Mucosa of gallbladder (tissue), 1 donor: Measurements from ENCODE around the gene OR2F1. TPM values are rescaled to one million over a fixed set of nuclear protein-coding genes. Genes with fewer than 3 reads are reported as not detected.

Experiments used
- DNase-seq: peaks from one replicate; pipeline ENCODE4 v3.0.0-alpha.2; 2020; ENCODE audit warnings: low spot score
- total RNA-seq: library from RNA; stranded (reverse); gene quantifications from one replicate; pipeline ENCODE4 v1.2.1, GENCODE V29; 2021
- donor health status: DM: no; HTN: no; CAD: no.

OR2F1 gene, protein sequence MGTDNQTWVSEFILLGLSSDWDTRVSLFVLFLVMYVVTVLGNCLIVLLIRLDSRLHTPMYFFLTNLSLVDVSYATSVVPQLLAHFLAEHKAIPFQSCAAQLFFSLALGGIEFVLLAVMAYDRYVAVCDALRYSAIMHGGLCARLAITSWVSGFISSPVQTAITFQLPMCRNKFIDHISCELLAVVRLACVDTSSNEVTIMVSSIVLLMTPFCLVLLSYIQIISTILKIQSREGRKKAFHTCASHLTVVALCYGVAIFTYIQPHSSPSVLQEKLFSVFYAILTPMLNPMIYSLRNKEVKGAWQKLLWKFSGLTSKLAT
- not detected for total RNA-seq

DNA sequence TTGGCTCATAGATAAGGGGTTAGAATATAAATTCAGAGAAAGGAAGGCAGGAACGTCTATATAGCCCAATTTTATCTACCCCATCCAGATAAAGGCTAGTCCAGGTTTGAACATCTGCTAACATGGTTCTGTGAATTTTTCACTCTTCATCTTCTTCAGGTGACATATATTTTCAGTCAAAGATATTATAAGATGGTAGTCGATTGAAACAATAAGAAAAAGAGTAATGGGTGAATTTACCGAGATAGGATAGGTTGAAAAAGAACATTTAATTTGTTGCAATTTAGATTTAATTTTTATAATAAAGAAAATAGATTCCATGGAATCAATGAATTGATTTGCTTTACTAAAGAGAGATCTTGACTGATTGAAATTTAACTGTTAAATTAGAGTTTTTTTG is at the start of gene OR2F1:
OR2F1 (plus strand) TSS at position 301 of the 400 bp plus-strand sequence. CDS start 5,127 bp downstream, outside the sequence.
- no peak for DNase-seq

DNA sequence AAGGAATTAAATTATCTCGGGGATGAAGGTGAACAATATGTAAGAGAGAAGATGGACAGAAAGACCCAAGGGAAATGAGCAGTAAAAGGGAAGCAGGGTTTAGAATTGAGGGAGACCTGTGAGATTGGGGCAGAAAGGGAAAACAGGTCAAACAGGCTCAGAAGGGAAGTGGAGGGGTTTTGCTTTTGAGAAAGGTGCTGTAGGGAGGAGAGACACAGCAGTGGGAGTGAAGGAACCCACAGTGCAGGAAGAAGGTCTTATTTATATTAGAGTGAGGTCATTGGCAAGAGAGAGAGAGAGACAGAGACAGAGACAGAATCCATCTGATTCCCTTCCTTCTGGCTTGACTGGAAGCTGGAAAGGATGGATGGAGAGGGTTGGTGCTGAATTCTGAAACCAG is 49.1 kb upstream of the OR2F1 start:
- DNase-seq: no peak

DNA sequence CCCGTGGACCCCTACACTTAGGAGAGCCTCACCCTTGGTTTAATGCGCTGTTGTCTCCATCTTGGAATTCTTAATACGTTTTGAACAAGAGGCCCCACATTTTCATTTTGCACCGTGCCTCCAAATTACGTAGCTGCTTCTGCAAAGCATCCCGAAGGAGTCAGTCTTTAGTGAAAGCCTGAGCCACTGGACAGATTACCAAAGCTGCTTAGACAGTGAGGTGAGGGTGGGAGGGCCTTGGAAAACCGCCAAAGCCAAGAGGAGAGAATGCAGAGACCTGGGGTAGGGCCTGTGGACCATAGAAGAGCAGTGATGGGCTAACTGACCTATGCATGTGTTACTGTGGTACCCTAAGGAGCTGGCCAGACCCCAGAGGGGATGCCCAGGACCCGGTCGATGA is 48.5 kb upstream of the OR2F1 start:
- no peak for DNase-seq

DNA sequence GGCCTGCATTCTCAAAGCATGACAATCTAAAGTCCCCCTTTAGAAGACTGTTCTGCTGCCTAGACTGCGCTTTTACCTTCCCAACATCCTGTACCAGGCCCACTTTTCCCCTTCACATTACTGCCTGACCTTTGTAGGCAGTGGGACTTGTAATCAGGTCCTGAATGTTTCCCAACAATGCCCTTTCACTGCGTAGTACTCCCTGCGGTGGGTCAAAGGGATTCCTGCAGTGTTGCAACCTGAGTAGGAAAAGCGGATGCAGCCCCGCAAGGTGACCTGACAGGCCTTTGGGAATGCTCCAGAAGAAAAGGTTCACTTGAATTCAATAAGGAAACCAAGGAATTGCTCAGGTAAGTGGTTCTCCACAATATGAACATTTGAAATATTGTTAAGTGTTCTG is 47.7 kb upstream of the OR2F1 start:
- no peak for DNase-seq

DNA sequence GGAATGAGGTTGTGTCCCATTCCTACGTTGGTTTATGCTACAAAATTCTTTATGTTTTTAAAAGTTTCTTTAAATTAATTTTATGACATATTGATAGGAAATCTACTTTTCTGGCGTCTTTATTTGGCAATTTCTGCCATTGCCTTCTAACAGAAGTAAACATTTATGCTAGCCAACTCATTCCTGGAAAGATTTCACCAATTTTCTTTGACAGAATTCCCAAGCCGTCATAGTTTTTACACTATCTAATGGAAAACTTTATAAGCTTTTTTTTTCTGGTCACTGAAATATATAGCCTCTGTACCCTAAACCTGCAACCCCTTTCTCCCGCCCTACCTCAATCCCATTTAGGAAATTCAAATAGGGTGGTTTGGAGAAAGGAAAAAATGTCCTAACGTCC is 46.5 kb upstream of the OR2F1 start:
- DNase-seq: no peak

DNA sequence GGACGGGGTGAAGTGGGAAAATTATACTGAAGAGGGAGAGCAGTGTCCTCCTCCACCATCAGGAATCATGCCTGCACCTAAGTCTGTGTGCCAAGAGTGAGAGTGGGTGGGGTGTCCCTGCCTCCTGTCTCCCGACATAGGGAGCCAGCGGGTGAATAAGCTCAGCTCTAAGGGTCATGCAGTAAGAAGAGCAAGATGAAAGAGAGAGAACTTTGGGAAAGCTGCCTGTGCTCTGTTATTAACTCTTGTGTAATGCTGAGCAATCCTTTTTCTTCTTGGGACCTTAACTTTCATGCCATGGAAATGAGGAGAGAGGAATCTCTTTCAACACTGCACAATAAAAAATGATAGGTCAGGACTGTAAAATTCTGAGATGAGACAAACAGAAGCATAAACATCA is 44.8 kb upstream of the OR2F1 start:
- no peak for DNase-seq

DNA sequence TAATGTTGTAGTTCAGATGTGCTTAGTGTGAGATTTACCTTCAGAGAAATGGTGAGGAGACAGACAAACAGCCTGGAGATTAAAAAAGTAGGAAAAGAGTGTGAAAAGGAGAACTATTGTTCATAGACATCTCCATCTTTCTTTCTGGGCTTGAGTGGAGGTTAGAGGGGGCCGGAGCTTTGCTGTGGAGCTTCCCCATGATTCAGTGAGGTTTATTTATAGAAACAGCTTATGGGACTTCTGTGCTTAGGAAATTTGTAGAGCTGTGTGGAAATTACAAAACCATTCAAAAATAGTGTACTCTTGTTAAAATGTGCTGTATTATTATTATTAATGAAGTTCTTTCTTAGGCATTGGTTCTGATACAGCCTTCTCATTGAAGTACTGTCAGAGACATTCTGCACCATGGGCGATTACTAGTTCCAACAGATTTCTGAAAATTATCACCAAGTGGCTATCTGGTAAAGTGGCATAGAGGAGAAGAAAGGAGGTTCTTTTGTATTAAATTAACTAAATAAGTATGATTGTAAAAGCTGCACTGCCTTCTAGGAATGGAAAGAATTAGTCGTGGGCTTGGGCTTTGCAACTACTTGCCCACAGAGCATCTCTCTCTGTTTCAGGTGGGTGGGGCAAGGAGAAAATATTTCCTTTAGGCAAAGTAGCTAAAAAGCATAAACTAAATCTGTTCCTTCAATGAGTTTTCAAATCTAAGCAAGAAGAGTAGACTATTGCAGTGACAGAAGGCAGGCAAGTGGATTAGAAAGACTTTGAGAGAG is 44.0 kb upstream of the OR2F1 start:
- DNase-seq: no peak

DNA sequence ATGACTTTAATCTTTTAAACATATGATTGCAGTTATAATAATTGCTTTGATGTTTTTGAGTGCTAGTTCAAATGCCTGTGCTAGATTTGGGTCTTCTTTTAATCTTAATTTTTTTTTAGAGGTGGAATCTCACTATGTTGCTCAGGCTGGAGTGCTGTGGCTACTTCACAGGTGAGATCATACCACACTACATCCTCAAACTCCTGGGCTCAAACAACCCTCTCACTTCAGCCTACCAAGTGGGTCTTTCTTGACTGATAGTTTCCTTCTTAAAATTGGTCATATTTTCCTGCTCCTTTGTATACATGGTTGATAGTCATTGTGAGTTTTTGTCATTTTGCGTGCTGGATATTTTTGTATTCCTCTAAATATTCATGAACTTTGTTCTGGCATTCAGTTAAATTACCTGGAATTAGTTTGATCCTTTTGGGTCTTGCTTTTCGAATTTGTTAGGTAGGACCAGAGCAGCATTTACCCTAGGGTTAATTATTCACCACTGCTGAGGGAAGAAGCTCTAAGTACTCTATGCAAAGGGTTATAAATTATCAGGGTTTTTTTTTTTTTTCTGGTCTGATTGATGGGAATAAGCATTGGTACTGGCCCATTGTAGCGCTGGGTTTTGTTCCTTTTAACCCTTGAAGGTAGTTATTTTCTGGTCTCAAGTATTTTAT is 40.6 kb upstream of the OR2F1 start:
- DNase-seq: no peak

DNA sequence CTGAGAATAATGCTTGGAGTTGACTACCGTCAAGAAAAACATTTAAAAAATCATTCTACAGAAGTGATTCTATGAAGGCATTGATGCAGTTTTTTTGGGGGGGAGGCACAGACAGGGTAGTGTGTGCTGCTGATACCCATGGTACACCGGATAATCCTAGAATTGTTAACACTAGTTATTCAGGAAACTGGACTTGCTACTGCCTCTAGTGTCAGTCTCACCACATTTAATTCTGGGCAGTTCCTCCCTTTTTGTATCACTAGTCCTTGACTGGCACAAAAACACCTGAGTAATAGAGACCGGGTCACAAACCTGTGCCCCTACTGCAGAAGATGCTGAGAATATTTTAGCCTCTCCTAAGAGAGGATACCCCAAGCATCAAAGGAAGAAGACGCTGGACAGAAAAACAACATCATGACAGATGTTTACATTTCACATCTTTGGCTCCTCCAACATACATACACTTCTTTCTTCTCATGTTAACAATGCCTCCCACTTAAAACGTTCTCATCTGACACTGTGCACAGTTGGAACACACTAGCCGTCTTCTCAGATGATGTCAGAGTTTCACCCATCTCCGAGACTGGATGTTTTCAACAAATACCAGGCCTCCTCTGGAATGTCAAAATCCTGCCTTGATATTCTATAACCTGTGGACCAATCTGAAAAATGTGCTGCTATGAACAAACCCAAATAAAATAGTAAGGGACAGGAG is 39.5 kb upstream of the OR2F1 start:
- DNase-seq: no peak

DNA sequence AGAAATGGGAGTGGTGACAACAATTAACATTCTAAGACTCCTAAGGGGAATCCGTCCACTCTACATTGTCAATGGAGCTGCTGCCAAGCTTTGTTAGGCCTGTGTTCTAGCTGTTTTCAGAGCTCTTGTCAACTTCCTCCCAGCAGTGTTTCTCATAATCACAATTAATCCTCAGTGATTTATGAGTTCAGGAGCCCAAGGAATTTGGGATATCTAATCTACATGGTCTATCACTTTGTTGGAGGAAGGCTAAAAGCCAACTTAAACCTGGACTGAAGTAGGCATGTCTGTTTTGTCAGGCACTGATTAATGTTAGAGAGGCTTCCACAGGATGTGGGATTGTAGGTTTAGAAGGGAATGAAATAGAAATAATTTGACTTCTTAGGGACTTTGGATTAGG is 29.8 kb upstream of the OR2F1 start:
- no peak for DNase-seq

DNA sequence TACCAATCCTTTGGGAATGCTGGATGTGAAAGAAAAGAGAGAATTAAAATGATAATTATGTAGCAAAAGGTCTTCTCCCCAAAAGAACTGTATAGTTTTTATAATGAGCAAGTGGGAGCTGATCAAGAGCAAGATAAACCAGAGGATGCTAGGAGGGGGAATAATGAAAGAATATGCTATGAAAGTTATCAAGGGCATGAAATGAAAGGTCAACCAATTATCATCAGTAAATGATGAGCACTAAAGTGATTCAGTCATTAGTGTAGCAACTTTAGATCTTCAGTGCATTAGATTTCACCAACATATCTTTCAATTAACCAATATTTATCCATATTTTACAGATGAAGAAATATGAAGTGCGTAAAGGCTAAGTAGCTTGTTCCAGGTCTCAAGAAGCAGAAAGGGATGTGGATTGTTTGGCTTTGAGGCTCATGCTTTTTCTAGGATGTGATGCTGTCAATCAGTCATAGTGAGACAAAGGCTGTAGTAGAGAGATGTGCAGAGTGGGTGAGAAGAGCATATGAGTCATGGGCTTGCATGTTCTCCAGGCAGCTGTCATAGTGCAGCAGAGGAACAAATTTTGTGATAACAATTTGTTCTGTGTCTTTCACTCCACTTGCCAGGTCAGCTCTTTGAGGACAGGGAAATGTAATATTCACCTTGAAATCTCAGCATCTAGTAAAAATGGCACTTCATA is 25.3 kb upstream of the OR2F1 start:
- no peak for DNase-seq

DNA sequence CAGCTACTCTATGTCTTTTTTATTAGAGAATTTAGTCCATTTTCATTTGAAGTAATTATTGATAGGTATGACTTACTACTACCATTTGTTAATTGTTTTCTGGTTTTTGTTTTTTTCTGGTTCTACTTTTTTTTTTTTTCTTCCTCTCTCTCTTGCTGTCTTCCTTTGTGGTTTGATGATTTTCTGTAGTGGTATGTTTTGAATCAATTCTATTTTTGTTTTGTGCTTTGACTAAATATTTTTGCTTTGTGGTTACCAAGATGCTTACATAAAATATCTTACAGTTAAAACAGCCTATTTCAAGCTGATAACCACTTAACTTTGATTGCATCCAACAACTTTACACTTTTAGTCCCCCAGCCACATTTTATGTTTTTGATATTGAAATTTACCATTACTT is 22.9 kb upstream of the OR2F1 start:
- DNase-seq: no peak

DNA sequence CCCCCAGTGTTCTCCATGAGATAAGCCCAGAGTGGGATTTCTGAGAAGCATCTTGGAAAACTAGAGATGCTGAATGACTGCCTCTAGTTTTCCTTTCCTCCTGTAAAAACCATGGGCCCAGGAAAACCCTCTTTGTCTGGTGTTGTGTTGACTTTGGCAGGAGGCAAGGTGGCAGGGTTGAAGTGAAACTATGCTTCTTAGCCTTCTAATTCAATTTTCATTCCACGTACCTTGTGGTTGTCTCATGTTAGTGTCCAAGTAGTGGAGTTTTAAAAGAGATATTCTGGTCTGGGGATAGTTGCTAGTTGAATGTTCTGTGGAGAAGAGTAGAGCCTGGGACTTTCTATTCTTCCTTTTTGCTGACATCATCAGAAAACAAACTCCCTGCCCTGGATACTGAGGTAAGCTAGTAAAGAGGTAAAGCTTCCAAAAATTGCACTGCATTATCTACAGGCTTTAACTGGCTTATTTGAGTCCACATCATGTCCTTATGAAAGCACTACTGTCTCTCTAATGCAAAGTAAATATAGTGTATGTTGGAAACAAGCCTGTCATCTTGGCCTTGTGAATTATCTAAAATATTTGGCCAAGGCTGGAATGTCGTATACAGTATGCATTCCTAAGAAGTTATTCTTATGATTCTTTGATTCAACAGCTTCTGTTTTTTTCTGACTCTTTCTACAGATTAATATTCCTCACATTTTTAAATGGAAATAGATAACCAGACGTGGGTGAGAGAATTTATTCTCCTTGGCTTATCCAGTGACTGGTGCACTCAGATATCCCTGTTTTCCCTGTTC is 19.9 kb upstream of the OR2F1 start, which contains the start of gene OR2F2:
OR2F2 (plus strand) TSS at position 708 of the 800 bp plus-strand sequence; CDS start at position 708, 0 bp downstream.
- no peak for DNase-seq

DNA sequence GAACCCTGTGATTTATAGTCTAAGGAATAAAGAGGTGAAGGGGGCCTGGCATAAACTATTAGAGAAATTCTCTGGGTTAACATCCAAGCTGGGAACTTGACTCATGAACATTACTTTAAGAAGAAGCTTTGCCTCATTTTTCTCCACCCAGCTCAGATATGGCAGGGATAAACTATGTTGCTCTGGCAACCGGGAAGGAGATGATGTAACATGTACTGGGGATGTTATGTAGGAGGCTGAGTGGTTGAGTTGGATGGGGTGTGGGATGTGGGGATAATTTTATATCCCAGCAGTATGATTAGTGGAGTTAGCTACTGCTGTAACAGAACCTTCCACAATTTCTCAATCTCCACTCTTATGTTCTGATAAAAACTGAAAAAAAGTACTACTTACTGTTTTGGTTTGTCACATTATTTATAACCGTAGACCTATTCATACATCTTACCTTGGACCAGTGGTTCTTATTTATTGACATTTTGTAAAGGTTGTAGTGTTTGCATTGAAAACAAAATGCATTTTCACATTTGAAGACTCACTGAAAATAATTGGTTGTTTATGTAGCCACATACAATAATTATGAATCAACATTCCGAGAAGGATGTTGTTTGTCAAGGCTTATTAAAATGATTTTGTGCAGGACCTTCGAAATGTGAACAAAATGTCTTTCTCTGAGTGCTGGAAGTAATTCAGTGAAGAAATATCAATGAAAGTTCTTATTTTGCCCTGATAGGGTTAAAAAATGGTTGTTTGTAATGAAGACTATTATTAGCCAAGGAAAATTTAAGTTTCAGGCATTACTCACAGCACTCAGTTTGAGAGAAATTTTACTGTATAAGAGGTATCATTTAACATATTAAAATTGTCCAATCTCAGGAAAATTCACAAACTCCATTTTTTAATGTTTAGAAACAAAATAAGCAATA is 18.3 kb upstream of the OR2F1 start:
- DNase-seq: no peak

DNA sequence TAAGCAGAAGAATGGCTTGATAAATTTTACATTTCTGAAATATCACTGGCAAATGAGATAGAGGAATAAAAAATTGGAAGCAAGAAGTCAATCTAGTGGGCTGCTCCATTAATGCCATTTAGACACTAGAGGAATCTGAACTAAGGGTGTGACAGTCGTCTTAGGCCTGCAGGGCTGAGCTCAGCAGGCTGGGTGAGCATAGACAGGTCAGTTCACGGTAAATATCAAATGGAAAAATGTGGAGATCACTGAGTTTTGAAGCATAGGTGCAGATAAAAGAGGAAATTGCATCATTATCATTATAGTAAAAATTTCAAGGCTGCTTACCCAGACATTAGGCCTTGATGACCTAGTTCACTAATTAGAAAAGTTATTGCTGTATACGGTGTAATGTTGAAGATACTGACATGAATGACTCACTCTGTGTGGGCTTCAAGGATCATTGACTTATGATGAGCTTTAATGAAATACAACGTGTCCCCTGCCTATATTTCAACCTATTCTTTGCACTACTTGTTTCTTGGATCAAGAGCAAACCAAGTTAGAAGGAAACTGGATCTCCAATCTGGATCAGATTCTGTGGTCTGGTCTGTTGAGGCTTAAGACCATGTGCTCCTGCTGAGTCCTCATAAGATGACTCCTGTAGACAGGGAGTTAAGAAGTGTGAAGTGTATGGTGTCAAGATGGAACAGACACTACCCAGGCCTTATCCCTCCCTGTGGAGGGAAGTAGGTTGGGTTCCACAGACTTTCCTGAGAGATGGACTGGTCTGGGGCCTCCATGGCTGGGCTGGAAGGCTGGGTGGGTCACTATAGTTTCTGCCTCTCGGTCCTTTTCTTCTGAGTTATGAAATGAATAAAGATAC is 16.0 kb upstream of the OR2F1 start:
- no peak for DNase-seq

DNA sequence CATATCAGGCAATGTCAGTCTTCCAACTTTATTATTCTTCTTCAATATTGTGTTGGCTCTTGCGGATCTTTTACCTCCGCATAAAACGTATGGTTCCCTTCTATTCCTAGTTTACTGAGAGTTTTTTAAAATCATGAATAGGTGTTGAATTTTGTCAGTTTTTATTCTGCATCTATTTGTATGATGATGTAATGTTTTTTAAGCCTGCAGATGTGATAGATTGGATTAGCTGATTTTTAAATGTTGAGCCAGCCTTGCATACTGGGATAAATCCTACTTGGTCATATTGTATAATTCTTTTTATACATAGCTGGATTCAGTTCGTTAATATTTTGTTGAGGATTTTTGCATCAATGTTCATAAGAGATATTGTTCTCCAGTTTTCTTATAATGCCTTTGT is 9.2 kb upstream of the OR2F1 start:
- DNase-seq: no peak

DNA sequence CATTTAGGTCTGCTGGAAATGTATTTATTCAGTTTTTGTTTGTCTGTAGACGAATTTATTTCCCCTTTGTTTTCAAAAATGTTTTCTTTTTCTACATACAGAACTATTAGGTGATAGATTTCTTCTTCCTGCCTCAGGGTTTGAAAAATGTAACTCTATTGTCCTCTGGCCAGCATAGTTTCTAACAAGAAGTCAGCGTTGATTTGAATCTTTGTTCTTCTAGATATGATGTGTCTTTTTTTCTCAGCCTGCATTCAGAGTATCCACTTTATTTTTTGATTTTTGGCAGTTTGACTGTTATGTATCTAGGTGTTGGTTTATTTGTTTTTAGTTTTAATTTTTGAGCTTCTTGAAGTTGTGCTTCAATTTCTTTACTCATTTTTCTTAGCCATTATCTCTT is 7.5 kb upstream of the OR2F1 start:
- no peak for DNase-seq

DNA sequence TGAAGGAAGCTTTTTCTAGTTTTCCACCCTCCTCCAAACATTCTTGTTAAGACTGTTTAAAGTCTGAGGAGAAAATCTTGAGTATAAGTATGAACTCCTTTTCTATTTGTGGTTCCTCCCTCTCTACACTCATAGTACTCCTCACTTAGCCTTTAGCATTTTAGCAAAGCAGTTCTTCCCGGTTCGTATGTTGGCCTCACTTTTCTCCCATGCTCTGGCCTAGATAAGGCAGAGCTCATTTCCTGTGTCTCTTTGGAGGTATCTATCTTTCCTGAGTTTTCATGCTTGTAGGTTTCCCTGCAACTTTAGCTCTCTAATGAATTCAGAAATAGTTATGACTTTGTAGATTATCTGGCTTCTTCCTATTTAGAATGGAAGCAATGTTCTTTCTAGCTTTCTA is 5.9 kb upstream of the OR2F1 start:
- DNase-seq: no peak

DNA sequence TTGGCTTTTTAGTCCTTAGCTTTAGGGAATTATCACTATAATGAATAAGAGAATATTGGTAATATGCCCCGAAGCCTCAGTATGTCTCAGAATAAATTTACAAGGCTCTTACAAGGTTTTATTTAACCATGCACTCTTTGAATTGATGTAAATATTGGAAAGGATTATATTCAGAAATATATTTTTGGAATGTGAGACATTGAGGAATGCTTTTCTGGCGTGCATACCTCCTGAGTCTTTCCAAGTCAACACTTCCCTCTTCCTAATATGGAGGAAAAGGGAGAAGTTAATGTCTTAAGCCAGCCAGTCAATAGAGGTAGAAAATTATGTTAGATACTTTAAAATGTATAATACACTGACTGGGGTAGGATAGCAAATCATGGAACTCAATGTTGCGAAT is 1.2 kb upstream of the OR2F1 start:
- DNase-seq: no peak
